NCI-H1105 (cell line): ENCODE measurements around the gene ABR.
"Not testable (repeated sequence)": the region's sequence is repeated elsewhere in the genome, so short reads cannot be mapped to it uniquely, and the experiment has no call there.

Experiments
- DNase-seq: peaks from one replicate; lab custom pipeline; 2025; lab: John Stamatoyannopoulos, UW

ABR gene

GRCh38 chr17:1047879-1048470 lies 131.8 kb downstream of the ABR start:
- no peak for DNase-seq

GRCh38 chr17:1047177-1047878 lies 132.5 kb downstream of the ABR start:
- no peak for DNase-seq

GRCh38 chr17:1045456-1045855 lies 134.3 kb downstream of the ABR start:
- no peak for DNase-seq

GRCh38 chr17:1044387-1045009 lies 135.3 kb downstream of the ABR start:
- not testable (repeated sequence) for DNase-seq

- DNase-seq: no peak
These were observed 136.1 kb downstream of the ABR start for GRCh38 chr17:1043601-1044251.

GRCh38 chr17:1042486-1042885 lies 137.3 kb downstream of the ABR start:
- DNase-seq: no peak

- DNase-seq: no peak
These were observed 138.0 kb downstream of the ABR start for GRCh38 chr17:1041746-1042145.

GRCh38 chr17:1040216-1040600 lies 139.6 kb downstream of the ABR start:
- no peak for DNase-seq

GRCh38 chr17:1039511-1040215 lies 140.1 kb downstream of the ABR start:
- DNase-seq: no peak

GRCh38 chr17:1039123-1039507 lies 140.7 kb downstream of the ABR start:
- DNase-seq: no peak

- no peak for DNase-seq
These were observed 141.2 kb downstream of the ABR start for GRCh38 chr17:1038459-1039122.

- no peak for DNase-seq
These were observed 142.4 kb downstream of the ABR start for GRCh38 chr17:1037238-1037879.

GRCh38 chr17:1036845-1037237 lies 142.9 kb downstream of the ABR start:
- no peak for DNase-seq

GRCh38 chr17:1036171-1036844 lies 143.5 kb downstream of the ABR start:
- DNase-seq: no peak

- DNase-seq: no peak
These were observed 144.1 kb downstream of the ABR start for GRCh38 chr17:1035546-1036170.

- DNase-seq: no peak
These were observed 145.1 kb downstream of the ABR start for GRCh38 chr17:1034652-1035210.

GRCh38 chr17:1033503-1033902 lies 146.3 kb downstream of the ABR start:
- DNase-seq: no peak

GRCh38 chr17:1032391-1032790 lies 147.4 kb downstream of the ABR start:
- no peak for DNase-seq

- DNase-seq: no peak
These were observed 148.1 kb downstream of the ABR start for GRCh38 chr17:1031711-1032110.
